ENCODE results near the gene SLC25A30.
"Not testable (repeated sequence)": the region's sequence is repeated elsewhere in the genome, so short reads cannot be mapped to it uniquely, and the experiment has no call there.

Gene SLC25A30

DNA sequence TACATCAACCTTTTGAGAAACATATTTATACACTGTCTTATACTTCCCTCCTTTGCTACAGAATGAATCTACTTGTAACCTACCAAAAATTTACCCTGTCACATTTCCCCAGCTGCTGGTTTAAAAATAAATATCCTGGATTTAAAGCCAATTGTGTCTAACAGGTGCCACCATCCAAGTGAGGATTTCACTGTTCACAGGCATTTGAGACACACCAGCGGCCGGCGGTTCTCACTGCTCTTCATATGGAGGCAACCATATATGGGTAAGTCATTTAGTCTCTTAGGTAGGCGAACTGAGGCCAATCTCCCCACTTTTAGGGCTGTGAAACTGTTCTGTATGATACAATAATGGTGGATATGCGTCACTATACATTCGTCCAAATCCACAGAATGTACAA, 26.2 kb downstream of the SLC25A30 start:
- no peak for DNase-seq (ENCODE audit: low read depth in 3 of 3)

DNA sequence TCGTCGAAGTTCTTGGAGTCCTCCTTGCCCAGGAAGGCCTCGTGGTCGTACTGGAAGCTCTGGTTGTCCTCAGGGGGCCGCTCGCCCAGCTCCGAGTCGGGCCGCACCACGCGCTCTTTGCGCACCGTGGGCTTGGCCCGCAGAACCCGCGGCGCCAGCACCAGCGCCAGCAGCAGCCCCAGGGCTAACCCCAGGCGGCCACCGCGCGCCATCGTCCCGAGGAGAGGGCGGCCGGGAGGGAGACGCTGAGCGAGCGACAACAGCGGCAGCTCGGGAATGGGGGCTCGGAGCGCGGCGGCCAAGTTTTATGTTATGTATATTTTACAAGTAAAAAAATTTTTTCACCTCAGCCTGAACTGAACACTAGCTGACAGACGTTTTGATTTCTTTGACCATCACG, 27.0 kb downstream of the SLC25A30 start:
- not testable (repeated sequence) for DNase-seq (ENCODE audit: low read depth in 3 of 3)

DNA sequence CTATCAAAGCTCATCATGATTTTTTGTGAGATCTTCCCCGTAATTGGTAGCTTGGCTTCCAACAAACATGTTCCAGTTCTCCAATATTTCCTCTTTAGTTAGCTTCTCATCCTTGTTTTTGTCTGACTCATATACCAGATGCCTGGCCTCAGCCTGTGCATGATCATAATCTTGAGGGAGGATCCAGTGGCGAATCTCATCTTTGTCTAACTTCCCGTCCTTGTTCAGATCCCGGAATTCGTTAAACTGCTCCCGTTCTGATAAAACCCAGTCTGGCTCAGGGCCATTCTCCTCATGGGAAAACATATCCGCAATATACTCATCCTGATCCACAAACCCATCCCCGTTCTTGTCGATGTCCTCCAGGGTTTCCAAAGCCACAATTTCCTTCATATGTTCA, 27.8 kb downstream of the SLC25A30 start:
- DNase-seq (ENCODE audit: low read depth in 3 of 3) = not testable (repeated sequence)

DNA sequence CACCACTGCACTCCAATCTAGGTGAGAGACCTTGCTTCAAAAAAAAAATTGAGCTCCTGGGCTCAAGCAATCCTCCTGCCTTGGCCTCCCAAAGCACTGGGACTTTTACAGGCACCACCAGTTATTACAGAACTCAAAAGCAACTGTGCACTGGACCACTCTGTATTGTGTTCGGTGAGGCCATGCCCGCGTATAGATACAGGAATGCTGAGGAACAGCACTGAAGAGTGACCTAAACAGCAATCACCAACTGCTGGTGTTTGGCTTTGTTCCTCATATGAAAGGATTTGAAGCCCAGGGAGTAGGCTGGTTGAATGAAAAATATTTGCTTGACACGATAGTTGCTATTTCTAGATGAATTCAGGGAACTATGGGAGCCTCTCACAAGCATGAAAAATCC, 29.5 kb downstream of the SLC25A30 start:
- no peak for DNase-seq (ENCODE audit: low read depth in 3 of 3)

DNA sequence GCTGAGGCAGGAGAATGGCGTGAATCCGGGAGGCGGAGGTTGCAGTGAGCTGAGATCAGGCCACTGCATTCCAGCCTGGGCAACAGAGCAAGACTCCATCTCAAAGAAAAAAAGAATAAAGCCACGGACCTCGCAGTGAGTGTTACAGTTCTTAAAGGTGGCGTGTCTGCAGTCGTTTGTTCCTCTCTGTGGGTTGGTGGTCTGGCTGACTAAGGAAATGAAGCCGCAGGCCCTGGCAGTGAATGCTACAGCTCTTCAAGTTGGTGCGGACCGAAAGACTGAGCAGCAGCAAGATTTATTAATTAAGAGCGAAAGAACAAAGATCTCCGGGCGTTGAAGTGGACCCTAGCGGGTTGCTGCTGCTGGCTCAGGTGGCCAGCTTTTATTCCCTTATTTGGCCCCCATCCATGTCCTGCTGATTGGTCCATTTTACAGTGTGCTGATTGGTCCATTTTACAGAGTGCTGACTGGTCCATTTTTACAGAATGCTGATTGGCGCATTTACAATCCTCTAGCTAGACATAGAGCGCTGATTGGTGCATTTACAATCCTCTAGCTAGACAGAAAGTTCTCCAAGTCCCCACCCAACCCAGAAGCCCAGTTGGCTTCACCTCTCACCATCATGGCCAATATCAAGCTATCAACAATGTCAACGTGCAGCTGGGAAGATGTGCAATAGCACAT, 31.1 kb downstream of the SLC25A30 start:
- not testable (repeated sequence) for DNase-seq (ENCODE audit: low read depth in 3 of 3)

DNA sequence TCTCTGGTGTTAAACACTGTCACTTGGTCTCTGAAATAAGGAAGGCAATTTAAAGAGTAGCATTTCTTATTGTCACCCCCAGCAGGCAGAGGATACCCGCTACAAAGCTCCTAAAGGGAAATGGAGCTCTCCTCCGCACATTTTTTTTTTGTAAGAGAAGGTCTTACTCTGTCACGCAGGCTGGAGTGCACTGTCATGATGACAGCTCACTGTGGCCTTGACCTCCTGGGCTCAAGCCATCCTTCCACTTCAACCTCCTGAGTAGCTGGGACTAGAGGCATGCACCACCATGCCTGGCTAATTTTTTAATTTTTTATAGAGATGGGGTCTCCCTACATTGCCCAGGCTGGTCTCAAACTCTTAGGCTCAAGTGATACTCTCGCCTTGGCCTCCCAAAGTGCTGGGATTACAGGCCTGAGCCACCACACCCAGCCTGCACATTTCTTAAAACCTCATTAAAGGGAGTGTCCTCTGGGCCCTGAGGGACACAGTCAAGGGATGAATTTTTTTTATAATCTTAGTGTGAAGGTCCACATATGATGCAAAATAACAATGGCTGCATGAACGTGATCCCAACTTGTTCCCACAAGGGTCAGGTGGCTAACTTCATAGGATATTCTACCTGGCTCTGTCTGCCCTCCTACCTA, 32.1 kb downstream of the SLC25A30 start:
- DNase-seq (ENCODE audit: low read depth in 3 of 3) = no peak

DNA sequence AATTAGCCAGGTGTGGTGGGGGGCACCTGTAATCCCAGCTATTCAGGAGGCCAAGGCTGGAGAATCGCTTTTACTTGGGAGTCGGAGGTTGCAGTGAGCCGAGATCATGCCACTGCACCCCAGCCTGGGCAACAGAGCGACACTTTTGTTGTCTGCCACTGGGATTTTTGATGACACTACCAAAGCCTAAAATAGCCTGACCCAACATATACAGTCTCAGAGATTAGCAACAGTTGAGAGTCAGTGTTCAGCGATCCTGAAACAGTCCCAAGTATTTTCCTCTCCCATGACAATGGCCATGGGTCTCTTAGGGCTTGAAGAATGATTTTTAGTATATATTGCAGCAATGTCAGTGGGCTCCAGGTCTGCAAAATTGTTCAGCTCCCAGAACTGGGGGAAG, 32.9 kb downstream of the SLC25A30 start:
- DNase-seq (ENCODE audit: low read depth in 3 of 3) = no peak

DNA sequence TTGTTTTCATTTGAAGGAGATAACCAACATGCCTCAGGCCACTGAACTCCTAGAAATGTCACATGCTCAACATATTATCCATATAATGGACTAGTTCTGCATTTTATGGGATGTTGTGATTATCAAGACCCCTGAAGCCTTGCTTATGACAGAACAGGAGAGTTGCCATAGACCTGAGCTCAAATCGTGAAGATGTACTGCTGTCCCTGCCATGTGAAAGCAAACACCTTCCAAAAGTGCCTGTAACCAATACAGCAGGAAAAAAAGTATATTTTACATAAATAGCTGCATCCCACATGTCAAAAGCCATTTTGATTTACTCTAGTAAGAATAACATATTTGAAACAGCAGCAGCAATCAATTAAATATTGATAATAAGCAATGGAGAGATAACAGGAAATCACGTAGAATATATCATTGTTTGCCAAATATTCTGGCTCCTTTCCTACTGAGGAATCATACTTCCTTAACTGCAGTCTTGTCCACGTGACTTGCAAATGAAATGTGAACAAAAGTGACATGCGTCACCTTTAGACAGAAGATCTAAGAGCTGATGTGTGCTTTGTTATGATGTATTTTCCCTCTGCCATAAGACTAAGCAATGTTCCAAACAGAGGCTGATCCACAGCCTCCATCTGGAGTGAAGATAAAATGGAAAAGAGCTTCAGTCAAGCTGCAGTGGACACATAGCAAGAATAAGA, 33.5 kb downstream of the SLC25A30 start:
- DNase-seq (ENCODE audit: low read depth in 3 of 3) = no peak

DNA sequence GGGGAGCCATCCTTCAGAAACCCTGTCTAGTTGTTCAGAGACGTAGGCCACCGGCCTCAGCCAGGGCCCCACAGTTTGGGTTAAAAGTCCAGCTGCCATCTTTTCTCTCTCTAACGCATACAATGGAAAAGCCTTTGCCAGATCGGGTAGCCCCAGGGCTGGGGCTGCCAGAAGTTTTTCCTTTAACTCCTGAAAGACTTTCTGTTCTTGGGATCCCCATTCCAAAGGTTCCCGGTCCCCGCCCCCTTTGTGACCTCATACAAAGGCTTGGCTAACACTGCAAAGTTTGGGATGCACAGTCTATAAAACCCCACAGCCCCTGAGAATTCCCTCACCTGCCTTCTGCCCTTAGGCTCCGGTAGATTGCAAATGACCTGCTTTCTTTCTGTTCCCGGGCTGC, 35.4 kb downstream of the SLC25A30 start:
- not testable (repeated sequence) for DNase-seq (ENCODE audit: low read depth in 3 of 3)

DNA sequence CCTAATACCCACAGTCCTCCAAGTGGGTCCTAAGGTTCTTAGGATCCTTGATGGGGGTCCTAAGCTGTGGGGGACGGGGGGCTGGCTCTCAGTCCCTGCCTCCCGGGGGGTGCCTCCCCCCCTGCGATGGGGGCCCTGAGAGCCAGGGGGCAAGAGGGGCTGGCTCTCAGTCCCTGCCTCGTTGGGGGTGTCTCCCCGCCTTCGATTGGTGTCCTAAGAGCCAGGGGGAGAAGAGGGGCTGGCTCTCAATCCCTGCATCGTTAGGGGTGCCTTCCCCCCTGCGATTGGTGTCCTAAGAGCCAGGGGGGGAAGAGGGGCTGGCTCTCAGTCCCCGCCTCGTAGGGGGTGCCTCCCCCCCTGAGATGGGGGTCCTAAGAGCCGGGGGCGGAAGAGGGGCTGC, 37.0 kb downstream of the SLC25A30 start:
- no peak for DNase-seq (ENCODE audit: low read depth in 3 of 3)

DNA sequence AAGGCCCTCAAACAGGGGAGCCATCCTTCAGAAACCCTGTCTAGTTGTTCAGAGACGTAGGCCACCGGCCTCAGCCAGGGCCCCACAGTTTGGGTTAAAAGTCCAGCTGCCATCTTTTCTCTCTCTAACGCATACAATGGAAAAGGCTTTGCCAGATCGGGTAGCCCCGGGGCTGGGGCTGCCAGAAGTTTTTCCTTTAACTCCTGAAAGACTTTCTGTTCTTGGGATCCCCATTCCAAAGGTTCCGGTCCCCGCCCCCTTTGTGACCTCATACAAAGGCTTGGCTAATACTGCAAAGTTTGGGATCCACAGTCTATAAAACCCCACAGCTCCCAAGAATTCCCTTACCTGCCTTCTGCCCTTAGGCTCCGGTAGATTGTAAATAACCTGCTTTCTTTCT, 37.5 kb downstream of the SLC25A30 start:
- not testable (repeated sequence) for DNase-seq (ENCODE audit: low read depth in 3 of 3)

DNA sequence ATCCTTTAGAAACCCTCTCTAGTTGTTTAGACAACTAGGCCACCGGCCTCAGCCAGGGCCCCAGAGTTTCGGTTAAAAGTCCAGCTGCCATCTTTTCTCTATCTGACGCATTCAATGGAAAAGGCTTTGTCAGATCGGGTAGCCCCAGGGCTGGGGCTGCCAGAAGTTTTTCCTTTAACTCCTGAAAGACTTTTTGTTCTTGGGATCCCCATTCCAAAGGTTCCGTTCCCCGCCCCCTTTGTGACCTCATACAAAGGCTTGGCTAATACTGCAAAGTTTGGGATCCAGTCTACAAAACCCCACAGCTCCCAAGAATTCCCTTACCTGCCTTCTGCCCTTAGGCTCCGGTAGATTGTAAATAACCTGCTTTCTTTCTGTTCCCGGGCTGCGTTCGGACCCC, 38.7 kb downstream of the SLC25A30 start:
- not testable (repeated sequence) for DNase-seq (ENCODE audit: low read depth in 3 of 3)

DNA sequence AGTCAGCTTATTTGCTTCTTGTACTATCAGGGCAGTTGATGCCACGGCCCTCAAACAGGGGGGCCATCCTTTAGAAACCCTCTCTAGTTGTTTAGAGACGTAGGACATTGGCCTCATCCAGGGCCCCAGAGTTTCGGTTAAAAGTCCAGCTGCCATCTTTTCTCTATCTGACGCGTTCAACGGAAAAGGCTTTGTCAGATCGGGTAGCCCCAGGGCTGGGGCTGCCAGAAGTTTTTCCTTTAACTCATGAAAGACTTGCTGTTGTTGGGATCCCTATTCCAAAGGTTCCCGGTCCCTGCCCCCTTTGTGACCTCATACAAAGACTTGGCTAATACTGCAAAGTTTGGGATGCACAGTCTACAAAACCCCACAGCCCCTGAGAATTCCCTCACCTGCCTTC, 39.4 kb downstream of the SLC25A30 start:
- not testable (repeated sequence) for DNase-seq (ENCODE audit: low read depth in 3 of 3)

DNA sequence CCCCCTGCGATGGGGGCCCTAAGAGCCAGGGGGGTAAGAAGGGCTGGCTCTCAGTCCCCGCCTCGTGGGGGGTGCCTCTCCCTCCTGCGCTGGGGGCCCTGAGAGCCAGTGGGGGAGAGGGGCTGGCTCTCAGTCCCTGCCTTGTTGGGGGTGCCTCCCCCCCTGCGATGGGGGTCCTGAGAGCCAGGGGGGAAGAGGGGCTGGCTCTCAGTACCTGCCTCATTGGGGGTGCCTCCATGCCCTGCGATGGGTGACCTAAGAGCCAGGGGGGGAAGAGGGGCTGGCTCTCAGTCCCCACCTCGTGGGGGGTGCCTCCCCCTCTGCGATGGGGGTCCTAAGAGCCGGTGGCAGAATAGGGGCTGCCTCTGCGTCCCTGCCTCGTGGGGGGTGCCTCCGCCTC, 40.9 kb downstream of the SLC25A30 start:
- not testable (repeated sequence) for DNase-seq (ENCODE audit: low read depth in 3 of 3)

DNA sequence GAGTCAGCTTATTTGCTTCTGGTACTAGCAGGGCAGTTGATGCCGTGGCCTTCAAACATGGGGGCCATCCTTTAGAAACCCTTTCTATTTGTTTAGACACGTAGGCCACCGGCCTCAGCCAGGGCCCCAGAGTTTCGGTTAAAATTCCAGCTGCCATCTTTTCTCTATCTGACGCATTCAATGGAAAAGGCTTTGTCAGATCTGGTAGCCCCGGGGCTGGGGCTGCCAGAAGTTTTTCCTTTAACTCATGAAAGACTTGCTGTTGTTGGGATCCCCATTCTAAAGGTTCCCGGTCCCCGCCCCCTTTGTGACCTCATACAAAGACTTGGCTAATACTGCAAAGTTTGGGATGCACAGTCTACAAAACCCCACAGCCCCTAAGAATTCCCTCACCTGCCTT, 41.5 kb downstream of the SLC25A30 start:
- not testable (repeated sequence) for DNase-seq (ENCODE audit: low read depth in 3 of 3)

DNA sequence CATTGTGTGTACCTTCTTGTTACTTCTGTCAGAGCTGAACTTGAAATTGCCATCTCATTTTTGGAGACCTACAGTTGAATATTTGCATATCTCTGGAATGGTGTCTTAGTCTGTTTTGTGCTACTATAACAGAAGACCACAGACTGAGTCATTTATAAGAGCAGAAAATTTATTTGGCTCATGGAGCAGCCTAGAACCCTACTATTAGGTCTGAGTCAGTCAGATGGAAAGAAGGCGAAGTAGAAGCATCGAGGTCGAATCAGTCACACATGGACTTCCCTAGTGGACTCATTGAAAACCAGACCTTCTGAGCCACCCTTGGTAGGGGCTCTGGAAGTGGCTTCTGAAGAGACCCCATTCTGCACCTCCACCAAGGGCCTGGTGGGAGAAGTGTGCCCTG, 43.3 kb downstream of the SLC25A30 start:
- no peak for DNase-seq (ENCODE audit: low read depth in 3 of 3)

DNA sequence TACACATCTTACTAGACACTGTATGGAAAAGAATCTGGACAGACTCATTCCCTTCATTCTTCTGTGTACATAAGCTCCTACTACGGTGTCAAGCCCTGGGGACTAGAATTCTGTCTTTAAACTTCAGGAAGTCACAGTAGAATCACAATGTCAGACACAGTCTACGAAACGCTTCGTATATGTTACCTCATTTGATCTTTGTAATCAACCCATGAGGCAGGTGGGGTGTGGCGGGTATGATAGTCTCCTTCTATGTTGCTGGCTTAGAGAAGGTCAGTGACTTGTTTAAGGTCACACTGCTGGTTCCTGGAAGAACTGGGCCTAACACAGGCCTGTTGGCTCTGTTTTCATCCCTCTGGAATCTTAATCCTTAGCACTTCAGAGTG, 45.0 kb downstream of the SLC25A30 start:
- no peak for DNase-seq (ENCODE audit: low read depth in 3 of 3)

DNA sequence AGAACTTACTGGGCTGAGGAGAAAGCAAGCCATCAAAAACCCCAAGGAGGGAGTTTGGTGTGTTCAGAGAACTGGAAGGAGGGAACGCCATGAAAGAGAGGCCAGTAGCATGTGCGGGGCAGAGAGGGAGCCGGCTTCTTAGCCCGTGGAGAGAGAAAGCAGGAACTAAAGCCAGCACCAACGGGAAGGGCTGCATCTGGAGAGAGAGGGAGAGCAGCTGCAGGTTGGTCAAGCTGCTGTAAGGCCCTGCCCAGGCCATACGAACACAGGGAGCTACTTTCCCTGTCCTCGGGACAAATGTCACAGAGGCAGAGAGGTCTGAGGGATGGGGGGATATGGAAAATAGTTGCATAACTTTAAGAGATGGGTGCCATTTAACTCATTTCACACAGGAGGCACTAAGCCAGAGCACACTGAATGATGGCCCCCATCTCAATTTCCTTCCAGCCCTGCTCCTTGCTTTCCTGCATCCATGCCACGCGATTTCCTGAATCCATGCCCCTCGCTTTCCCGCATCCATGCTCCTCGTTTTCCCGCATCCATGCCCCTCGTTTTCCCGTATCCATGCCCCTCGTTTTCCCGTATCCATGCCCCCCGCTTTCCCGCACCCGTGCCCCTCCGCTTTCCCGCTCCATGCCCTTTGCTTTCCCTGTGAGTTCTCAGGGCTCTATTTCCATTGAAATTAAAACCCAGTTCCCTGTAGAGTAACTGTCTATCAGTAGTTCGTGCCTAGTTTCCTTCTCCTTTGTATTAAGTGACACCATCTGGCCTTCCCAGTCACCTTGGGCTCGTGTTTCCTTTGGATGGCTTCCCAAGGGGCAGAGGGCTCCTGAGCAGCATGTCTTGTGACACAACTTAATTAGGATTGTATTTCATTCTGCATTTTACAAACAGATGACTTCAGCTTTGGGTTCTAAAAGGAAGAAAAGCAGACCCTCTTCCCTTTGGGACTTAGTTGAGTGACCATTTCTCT, 45.7 kb downstream of the SLC25A30 start:
- DNase-seq (ENCODE audit: low read depth in 3 of 3) = no peak

DNA sequence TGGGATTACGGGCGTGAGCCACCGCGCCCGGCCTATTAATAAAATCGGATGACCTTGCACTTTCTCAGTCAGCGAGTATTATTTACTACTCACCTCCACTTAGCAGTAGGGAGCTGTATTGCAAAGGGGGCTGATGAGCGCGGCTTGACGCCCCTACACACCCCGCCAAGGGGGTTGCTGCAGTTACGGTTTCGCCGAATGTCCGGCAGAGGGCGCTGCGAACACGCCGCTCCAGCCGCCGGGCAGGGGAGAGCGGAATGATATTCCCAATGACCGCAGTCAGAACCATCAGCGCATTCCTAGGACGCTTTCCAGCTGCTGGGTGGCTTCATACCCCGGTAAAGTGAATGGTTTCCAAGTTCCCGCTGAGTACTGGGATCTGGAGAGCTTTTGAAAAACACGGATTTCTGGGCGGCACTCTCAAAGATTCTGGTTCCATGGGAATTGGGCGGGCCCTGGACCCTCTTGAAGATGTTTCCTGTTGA, 47.2 kb downstream of the SLC25A30 start:
- peak in 2 of 3 donors; percentile 22 to 26 for DNase-seq (ENCODE audit: low read depth in 3 of 3)

DNA sequence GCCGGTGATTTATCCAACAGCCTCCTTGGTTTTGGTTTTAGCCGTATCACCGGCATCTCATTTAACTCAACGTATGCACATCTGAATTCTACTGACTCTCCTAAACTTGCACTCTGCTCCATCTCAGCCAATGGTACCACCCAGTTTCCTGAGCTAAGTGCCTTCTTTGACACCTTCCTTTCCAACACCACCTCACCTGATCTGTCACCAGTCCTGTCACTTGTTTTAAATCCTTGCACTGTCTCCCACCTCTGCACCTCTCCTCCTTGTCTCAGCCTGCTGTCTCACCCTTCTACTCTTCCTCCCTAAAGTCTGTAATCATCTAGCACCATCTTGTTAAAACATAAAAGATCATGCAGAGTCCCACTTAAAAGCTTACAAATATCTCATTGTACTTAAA, 49.1 kb downstream of the SLC25A30 start:
- DNase-seq (ENCODE audit: low read depth in 3 of 3) = no peak

DNA sequence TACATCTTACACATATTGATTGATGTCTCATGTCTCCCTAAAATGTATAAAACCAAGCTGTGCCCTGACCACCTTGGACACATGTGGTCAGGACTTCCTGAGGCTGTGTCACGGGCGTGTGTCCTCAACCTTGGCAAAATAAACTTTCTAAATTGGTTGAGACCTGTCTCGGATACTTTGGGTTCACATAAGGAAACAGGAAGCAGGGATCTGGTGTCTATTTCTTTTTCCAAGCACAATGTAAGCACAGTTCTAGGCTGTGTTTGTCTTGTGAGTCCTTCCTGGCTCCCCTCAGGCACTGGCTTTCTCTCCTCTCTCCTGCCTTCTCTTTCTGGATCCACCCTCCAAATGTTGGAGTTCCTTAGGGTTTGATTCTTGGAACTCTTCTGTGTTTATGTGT, 49.6 kb downstream of the SLC25A30 start:
- DNase-seq (ENCODE audit: low read depth in 3 of 3) = no peak

DNA sequence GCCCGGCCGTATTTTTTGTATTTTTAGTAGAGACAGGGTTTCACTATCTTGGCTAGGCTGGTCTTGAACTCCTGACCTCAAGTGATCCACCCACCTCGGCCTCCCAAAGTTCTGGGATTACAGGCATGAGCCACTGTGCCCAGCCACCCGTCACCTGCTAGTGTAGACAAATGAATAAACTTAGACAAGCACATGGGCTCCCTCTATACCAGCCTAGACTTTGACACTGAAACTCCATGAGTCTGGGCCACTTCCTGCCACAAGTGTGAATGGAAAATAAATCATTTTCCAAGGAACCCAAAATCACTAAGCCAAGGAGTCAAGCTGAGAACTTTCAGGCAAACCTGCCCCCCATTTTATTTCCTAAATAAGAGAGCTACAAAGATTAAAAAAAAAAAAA, 50.2 kb downstream of the SLC25A30 start:
- no peak for DNase-seq (ENCODE audit: low read depth in 3 of 3)
